Activated CD4-positive, alpha-beta T cell treated with anti-CD3 and anti-CD28 coated beads, Interleukin-2, amount 50 U/mL, for 4 hours (primary cell): Measurements from ENCODE around the gene UNC5B.

ENCODE experiments used
- DNase-seq, 2 experiments: peaks; one replicate each; pipeline ENCODE4 v3.0.0-alpha.2; 2020

Gene UNC5B

GRCh38 chr10:71223347-71224058 is 11.1 kb downstream of the UNC5B start:
- DNase-seq, result no peak

- DNase-seq, result no peak
Measured at GRCh38 chr10:71225291-71226058, 13.1 kb downstream of the UNC5B start.

GRCh38 chr10:71228875-71229675 is 16.7 kb downstream of the UNC5B start:
- no peak for DNase-seq

GRCh38 chr10:71229726-71230655 is 17.6 kb downstream of the UNC5B start:
- no peak for DNase-seq

- no peak for DNase-seq
Measured at GRCh38 chr10:71230656-71231025, 18.3 kb downstream of the UNC5B start.

GRCh38 chr10:71231206-71231605 is 18.8 kb downstream of the UNC5B start:
- DNase-seq, result no peak

GRCh38 chr10:71232089-71232998 is 20.0 kb downstream of the UNC5B start:
- DNase-seq, result no peak

- no peak for DNase-seq
Measured at GRCh38 chr10:71233482-71233892, 21.1 kb downstream of the UNC5B start.

GRCh38 chr10:71234004-71234894 is 21.9 kb downstream of the UNC5B start:
- DNase-seq, result no peak

- no peak for DNase-seq
Measured at GRCh38 chr10:71234970-71235685, 22.8 kb downstream of the UNC5B start.

GRCh38 chr10:71235808-71236207 is 23.4 kb downstream of the UNC5B start:
- DNase-seq, result no peak

- DNase-seq, result no peak
Measured at GRCh38 chr10:71236286-71236685, 23.9 kb downstream of the UNC5B start.

GRCh38 chr10:71236822-71237682 is 24.7 kb downstream of the UNC5B start:
- no peak for DNase-seq

GRCh38 chr10:71237843-71238623 is 25.7 kb downstream of the UNC5B start:
- DNase-seq, result no peak

GRCh38 chr10:71238626-71239025 is 26.3 kb downstream of the UNC5B start:
- no peak for DNase-seq

- no peak for DNase-seq
Measured at GRCh38 chr10:71239131-71239915, 27.0 kb downstream of the UNC5B start.
